ENCODE measurements around the gene RALGPS1. TPM values are rescaled to one million over a fixed set of nuclear protein-coding genes. Genes with fewer than 3 reads are reported as not detected.

RALGPS1 gene
- total and polyA plus RNA-seq, 2 donors (not counting 1 experiment from before 2014, with no cell fraction given) = 19.7 to 39.9 TPM

- Histone ChIP-seq H3K4me2 (replicated peaks; ENCODE audit: low read depth, low read length, poor library complexity, severe bottlenecking) (no peak overlapping the region), H3K4me3 (ENCODE audit: control extremely low read depth in 1 of 5, extremely low read depth in 1 of 5, insufficient read depth in 1 of 5, low read depth in 2 of 5, low read length in 4 of 5) (no peak overlapping the region), H3K9me3 (ENCODE audit: control extremely low read depth in 1 of 3, control insufficient read depth in 2 of 3, insufficient read depth in 1 of 3, low read length in 2 of 3) (peaks cover 0 to 8% (median 2%) of the 10 kb centered on the region in 3 donors), H3K27me3 (replicated peaks in 1 of 4; ENCODE audit: control extremely low read depth in 1 of 4, control insufficient read depth in 3 of 4, insufficient read depth in 4 of 4, low read length in 3 of 4) (no peaks in the 10 kb centered on the region), H4K20me1 (ENCODE audit: control insufficient read depth, insufficient read depth, low read length, poor library complexity, severe bottlenecking) (no peaks in the 10 kb centered on the region), H3K9ac (ENCODE audit: low read length) (no peak overlapping the region), H2AFZ (ENCODE audit: insufficient read depth, low read depth, low read length, poor library complexity, severe bottlenecking) (no peak overlapping the region), H3K79me2 (ENCODE audit: control insufficient read depth, insufficient read depth, low read length) (no peaks in the 10 kb centered on the region), H3K36me3 (replicated peaks in 1 of 2; ENCODE audit: control extremely low read depth in 1 of 2, control insufficient read depth in 1 of 2, extremely low read depth in 1 of 2, insufficient read depth in 2 of 2, low read length in 1 of 2) (no peaks in the 10 kb centered on the region), H3K4me1 (ENCODE audit: control insufficient read depth in 2 of 2, insufficient read depth in 2 of 2, low read length in 2 of 2) (peaks cover 7 to 8% of the 10 kb centered on the region in 2 donors), H3K27ac (ENCODE audit: low read length in 2 of 2) (no peak overlapping the region)
- Mint-ChIP-seq H3K4me1 (peaks cover 12% of the 10 kb centered on the region), H3K27ac (no peak overlapping the region), H3K4me3 (no peak overlapping the region), H3K9me3 (ENCODE audit: insufficient read depth) (no peaks in the 10 kb centered on the region), H3K27me3 (no peaks in the 10 kb centered on the region)
- TF ChIP-seq, protein P1, sequence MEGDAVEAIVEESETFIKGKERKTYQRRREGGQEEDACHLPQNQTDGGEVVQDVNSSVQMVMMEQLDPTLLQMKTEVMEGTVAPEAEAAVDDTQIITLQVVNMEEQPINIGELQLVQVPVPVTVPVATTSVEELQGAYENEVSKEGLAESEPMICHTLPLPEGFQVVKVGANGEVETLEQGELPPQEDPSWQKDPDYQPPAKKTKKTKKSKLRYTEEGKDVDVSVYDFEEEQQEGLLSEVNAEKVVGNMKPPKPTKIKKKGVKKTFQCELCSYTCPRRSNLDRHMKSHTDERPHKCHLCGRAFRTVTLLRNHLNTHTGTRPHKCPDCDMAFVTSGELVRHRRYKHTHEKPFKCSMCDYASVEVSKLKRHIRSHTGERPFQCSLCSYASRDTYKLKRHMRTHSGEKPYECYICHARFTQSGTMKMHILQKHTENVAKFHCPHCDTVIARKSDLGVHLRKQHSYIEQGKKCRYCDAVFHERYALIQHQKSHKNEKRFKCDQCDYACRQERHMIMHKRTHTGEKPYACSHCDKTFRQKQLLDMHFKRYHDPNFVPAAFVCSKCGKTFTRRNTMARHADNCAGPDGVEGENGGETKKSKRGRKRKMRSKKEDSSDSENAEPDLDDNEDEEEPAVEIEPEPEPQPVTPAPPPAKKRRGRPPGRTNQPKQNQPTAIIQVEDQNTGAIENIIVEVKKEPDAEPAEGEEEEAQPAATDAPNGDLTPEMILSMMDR (IDR thresholded peaks at IDR 0.05) = no peak
- TF ChIP-seq EZH2 (IDR thresholded peaks at IDR 0.05; ENCODE audit: borderline replicate concordance, insufficient read depth, low read depth, low read length, poor library complexity, severe bottlenecking) = no peak
- no peak for DNase-seq
- ChIA-PET CTCF (no interaction called here), POLR2A (no interaction called here)
- WGBS (ENCODE audit: insufficient coverage) = 100% methylated on average over 7 of the region's 7 CpGs
- intact Hi-C loops (cut with micrococcal nuclease) = no loop called here
- no peak for ATAC-seq (ENCODE audit: low read depth)
Measured at GRCh38 chr9:127149010-127149409, 234.4 kb downstream of the RALGPS1 start.

- intact Hi-C loops (cut with micrococcal nuclease) = loop anchor here (5.0 kb wide), 1 partner anchor 48 kb away; no protein-coding TSS in a partner anchor
- Mint-ChIP-seq H3K4me1 (peaks cover 19% of the 10 kb centered on the region), H3K27ac (no peak overlapping the region), H3K9me3 (ENCODE audit: insufficient read depth) (no peaks in the 10 kb centered on the region), H3K27me3 (no peaks in the 10 kb centered on the region), H3K4me3 (no peak overlapping the region)
- H2AFZ ChIP-seq (ENCODE audit: insufficient read depth, low read depth, low read length, poor library complexity, severe bottlenecking) = no peak overlapping the region
- H3K4me1 ChIP-seq (ENCODE audit: control insufficient read depth in 2 of 2, insufficient read depth in 2 of 2, low read length in 2 of 2) = peaks cover 15% of the 10 kb centered on the region in 2 donors
- no peaks in the 10 kb centered on the region for H3K27me3 ChIP-seq (replicated peaks in 1 of 4; ENCODE audit: control extremely low read depth in 1 of 4, control insufficient read depth in 3 of 4, insufficient read depth in 4 of 4, low read length in 3 of 4)
- no peak overlapping the region for H3K27ac ChIP-seq (ENCODE audit: low read length in 2 of 2)
- no peaks in the 10 kb centered on the region for H3K79me2 ChIP-seq (ENCODE audit: control insufficient read depth, insufficient read depth, low read length)
- ATAC-seq (ENCODE audit: low read depth) (no peak), DNase-seq (no peak)
- H3K4me3 ChIP-seq (ENCODE audit: control extremely low read depth in 1 of 5, extremely low read depth in 1 of 5, insufficient read depth in 1 of 5, low read depth in 2 of 5, low read length in 4 of 5) = no peak overlapping the region
- H4K20me1 ChIP-seq (ENCODE audit: control insufficient read depth, insufficient read depth, low read length, poor library complexity, severe bottlenecking) = no peaks in the 10 kb centered on the region
- no peaks in the 10 kb centered on the region for H3K36me3 ChIP-seq (replicated peaks in 1 of 2; ENCODE audit: control extremely low read depth in 1 of 2, control insufficient read depth in 1 of 2, extremely low read depth in 1 of 2, insufficient read depth in 2 of 2, low read length in 1 of 2)
- ChIA-PET POLR2A (no interaction called here), CTCF (no interaction called here)
- no peak overlapping the region for H3K4me2 ChIP-seq (replicated peaks; ENCODE audit: low read depth, low read length, poor library complexity, severe bottlenecking)
- H3K9ac ChIP-seq (ENCODE audit: low read length) = no peak overlapping the region
- WGBS (ENCODE audit: insufficient coverage) = 87% methylated on average over 6 of the region's 6 CpGs
- peaks cover 0 to 8% (median 2%) of the 10 kb centered on the region in 3 donors for H3K9me3 ChIP-seq (ENCODE audit: control extremely low read depth in 1 of 3, control insufficient read depth in 2 of 3, insufficient read depth in 1 of 3, low read length in 2 of 3)
- TF ChIP-seq EZH2 (IDR thresholded peaks at IDR 0.05; ENCODE audit: borderline replicate concordance, insufficient read depth, low read depth, low read length, poor library complexity, severe bottlenecking) = no peak
- TF ChIP-seq, protein P1 (IDR thresholded peaks at IDR 0.05) = no peak
Measured at GRCh38 chr9:127149463-127150390, 235.1 kb downstream of the RALGPS1 start.

All from B cell (primary cell).